Tibial artery (tissue), 4 donors: ENCODE data around the gene DSG1.
"Not testable (repeated sequence)": the region's sequence is repeated elsewhere in the genome, so short reads cannot be mapped to it uniquely, and the experiment has no call there.

Experiments
- DNase-seq, 2 donors: peaks; one replicate each; pipeline ENCODE4 v3.0.0-alpha.2; 2019
- H3K27ac ChIP-seq, 2 donors: fragments of 200-600 bp; sonication (generic) in 1 of 2; 1 replicate in 1 of 2; 2 replicates in 1 of 2; pipeline ENCODE4 v1.5.1; 2018 to 2019; ENCODE audit warnings: mild to moderate bottlenecking in 1 of 2
- H3K27me3 ChIP-seq, 2 donors: fragments of 200-600 bp; sonication (generic) in 1 of 2; one replicate each; pipeline versions ENCODE4 v1.5.1 to v1.6.0; 2016 to 2019
- H3K36me3 ChIP-seq, 3 donors: fragments of 200-600 bp; sonication (generic) in 2 of 3; one replicate each; pipeline ENCODE4 v1.5.1; 2016 to 2019; ENCODE audit warnings: mild to moderate bottlenecking in 2 of 3
- H3K4me1 ChIP-seq, 4 donors: fragments of 200-600 bp; sonication (generic) in 2 of 4; 1 replicate in 3 of 4; 2 replicates in 1 of 4; pipeline ENCODE4 v1.5.1; 2016 to 2019
- H3K4me3 ChIP-seq, 2 donors: fragments of 200-600 bp; sonication (generic) in 1 of 2; 1 replicate in 1 of 2; 2 replicates in 1 of 2; pipeline ENCODE4 v1.5.1; 2018 to 2019; ENCODE audit warnings: mild to moderate bottlenecking in 2 of 2
- H3K9me3 ChIP-seq, 3 donors: fragments of 200-600 bp; sonication (generic) in 1 of 3; one replicate each; pipeline ENCODE4 v1.5.1; 2016 to 2019
- intact Hi-C: fragments of 100-400 bp; cut with DNase I; formaldehyde crosslinking; loops from one replicate; pipeline ENCODE4 v1.15.0; 2023; ENCODE audit warnings: low total_unique reads
- TF ChIP-seq, protein P1 (sequence below), 2 experiments: fragments of 200-600 bp in 1 of 2; fragments of 450-650 bp in 1 of 2; IDR thresholded peaks; one replicate each; pipeline ENCODE4 v1.5.1; 2017 to 2019; ENCODE audit warnings: antibody characterized with exemption in 2 of 2, mild to moderate bottlenecking in 1 of 2, moderate library complexity in 1 of 2

Gene DSG1

GRCh38 chr18:31343454-31343853 is 25.5 kb downstream of the DSG1 start:
- intact Hi-C loops: no loop called here
- no peaks in the 10 kb centered on the region for H3K9me3 ChIP-seq
- no peaks in the 10 kb centered on the region for H3K36me3 ChIP-seq
- no peaks in the 10 kb centered on the region for H3K4me1 ChIP-seq
- no peak overlapping the region for H3K4me3 ChIP-seq
- H3K27me3 ChIP-seq: no peaks in the 10 kb centered on the region
- TF ChIP-seq, protein P1, sequence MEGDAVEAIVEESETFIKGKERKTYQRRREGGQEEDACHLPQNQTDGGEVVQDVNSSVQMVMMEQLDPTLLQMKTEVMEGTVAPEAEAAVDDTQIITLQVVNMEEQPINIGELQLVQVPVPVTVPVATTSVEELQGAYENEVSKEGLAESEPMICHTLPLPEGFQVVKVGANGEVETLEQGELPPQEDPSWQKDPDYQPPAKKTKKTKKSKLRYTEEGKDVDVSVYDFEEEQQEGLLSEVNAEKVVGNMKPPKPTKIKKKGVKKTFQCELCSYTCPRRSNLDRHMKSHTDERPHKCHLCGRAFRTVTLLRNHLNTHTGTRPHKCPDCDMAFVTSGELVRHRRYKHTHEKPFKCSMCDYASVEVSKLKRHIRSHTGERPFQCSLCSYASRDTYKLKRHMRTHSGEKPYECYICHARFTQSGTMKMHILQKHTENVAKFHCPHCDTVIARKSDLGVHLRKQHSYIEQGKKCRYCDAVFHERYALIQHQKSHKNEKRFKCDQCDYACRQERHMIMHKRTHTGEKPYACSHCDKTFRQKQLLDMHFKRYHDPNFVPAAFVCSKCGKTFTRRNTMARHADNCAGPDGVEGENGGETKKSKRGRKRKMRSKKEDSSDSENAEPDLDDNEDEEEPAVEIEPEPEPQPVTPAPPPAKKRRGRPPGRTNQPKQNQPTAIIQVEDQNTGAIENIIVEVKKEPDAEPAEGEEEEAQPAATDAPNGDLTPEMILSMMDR (IDR thresholded peaks at IDR 0.05): no peak
- no peak overlapping the region for H3K27ac ChIP-seq
- DNase-seq: no peak

DNA sequence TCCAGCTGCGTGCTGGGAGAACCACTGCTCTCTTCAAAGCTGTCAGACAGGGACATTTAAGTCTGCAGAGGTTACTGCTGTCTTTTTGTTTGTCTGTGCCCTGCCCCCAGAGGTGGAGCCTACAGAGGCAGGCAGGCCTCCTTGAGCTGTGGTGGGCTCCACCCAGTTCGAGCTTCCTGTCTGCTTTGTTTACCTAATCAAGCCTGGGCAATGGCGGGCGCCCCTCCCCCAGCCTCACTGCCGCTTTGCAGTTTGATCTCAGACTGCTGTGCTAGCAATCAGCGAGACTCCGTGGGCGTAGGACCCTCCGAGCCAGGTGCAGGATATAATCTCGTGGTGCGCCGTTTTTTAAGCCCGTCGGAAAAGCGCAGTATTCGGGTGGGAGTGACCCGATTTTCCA is 35.4 kb downstream of the DSG1 start:
- H3K4me1 ChIP-seq, H3K27me3 ChIP-seq, H3K9me3 ChIP-seq, H3K4me3 ChIP-seq, H3K27ac ChIP-seq, DNase-seq, intact Hi-C loops, H3K36me3 ChIP-seq: not testable (repeated sequence)

GRCh38 chr18:31354990-31355389 is 37.0 kb downstream of the DSG1 start:
- TF ChIP-seq, protein P1 (IDR thresholded peaks at IDR 0.05): no peak
- intact Hi-C loops: no loop called here
- no peak for DNase-seq
- H3K27me3 ChIP-seq: no peaks in the 10 kb centered on the region
- H3K4me1 ChIP-seq: no peaks in the 10 kb centered on the region
- no peak overlapping the region for H3K27ac ChIP-seq
- H3K4me3 ChIP-seq: no peak overlapping the region
- H3K36me3 ChIP-seq: no peaks in the 10 kb centered on the region
- no peaks in the 10 kb centered on the region for H3K9me3 ChIP-seq

- Histone ChIP-seq H3K36me3 (no peaks in the 10 kb centered on the region), H3K4me3 (no peak overlapping the region), H3K9me3 (no peaks in the 10 kb centered on the region), H3K27ac (no peak overlapping the region), H3K4me1 (no peaks in the 10 kb centered on the region), H3K27me3 (no peaks in the 10 kb centered on the region)
- no peak for DNase-seq
- TF ChIP-seq, protein P1 (IDR thresholded peaks at IDR 0.05): no peak
- intact Hi-C loops: no loop called here
These were observed 38.1 kb downstream of the DSG1 start for GRCh38 chr18:31356025-31356424.

DNA sequence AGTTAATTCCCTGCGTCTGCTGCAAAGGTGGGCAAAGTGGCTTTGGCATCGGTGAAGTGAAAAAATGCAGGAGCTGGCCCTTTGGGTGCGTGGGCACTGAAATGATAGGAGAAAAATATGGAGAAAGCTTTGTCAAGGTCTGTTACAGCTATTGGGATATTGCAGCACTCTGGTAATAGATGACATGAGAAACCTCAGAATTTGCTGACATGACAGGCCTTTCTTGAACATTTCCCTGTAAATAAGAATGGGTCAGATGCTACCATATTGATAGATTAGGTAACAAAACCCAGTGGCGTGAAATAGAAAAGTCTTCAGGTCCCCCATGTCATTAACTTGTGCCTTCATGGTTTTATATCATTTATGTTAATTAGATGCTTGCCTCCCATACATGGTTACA is 46.2 kb downstream of the DSG1 start:
- H3K4me3 ChIP-seq: no peak overlapping the region
- no peaks in the 10 kb centered on the region for H3K4me1 ChIP-seq
- no peaks in the 10 kb centered on the region for H3K36me3 ChIP-seq
- TF ChIP-seq, protein P1 (IDR thresholded peaks at IDR 0.05): no peak
- DNase-seq: no peak
- intact Hi-C loops: no loop called here
- no peaks in the 10 kb centered on the region for H3K27me3 ChIP-seq
- H3K27ac ChIP-seq: no peak overlapping the region
- H3K9me3 ChIP-seq: peaks cover 0 to 3% (median 0%) of the 10 kb centered on the region in 3 donors

GRCh38 chr18:31369478-31369877 is 51.5 kb downstream of the DSG1 start:
- TF ChIP-seq, protein P1 (IDR thresholded peaks at IDR 0.05): no peak
- H3K4me3 ChIP-seq: no peak overlapping the region
- no peaks in the 10 kb centered on the region for H3K9me3 ChIP-seq
- no peak for DNase-seq
- H3K4me1 ChIP-seq: no peaks in the 10 kb centered on the region
- no peaks in the 10 kb centered on the region for H3K36me3 ChIP-seq
- H3K27me3 ChIP-seq: no peaks in the 10 kb centered on the region
- intact Hi-C loops: no loop called here
- no peak overlapping the region for H3K27ac ChIP-seq
